Measurements from ENCODE around the gene RNF183. TPM values are rescaled to one million over a fixed set of nuclear protein-coding genes. Genes with fewer than 3 reads are reported as not detected.

The RNF183 gene
- total RNA-seq (2022; extraction: Qiagen RNA extraction): 0.15 TPM in 1 of 5 replicates, not detected in the others

GRCh38 chr9:113302792-113303418 lies at the start of gene RNF183:
Gene RNF183, minus strand, starts transcription at chr9:113303376. Its CDS starts 5,192 bp downstream, at chr9:113298184.

GRCh38 chr9:113349445-113350094 lies 46.4 kb upstream of the RNF183 start, which contains the start of gene BSPRY:
Gene BSPRY, plus strand, starts transcription at chr9:113349541. Its CDS starts 39 bp downstream, at chr9:113349580.

DNA sequence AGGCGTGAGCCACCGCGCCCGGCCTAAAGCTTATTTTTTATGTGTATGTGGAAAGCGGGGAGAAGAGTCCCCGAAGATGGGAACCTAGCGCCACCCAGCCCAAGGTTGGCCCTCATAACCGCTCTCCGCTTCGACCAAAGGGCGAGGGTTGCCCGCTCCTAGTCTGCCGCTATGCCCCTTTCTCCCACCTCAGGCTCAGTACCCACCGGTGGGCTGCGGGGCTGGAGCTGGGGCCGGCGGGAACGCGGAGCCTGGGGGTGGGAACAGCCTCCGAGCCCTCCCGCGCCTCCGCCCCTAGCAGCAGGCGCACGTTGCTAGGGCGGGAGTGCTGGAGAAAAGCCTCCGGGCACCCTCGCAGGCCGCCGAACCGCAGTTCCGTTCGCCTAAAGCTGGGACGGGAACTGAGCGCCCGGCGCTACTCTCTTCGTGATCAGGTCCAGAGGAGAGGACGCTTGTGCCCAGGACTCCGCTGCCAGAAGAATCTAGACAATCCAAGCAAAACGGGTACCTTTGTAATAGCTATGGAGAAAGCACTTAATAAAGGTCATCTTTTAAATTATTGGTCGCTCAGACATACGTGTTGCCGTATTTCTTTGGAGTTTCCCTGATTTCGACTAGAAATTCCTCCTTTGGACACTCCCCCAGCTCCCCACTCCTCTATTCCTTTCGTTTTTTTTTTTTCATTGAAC lies 37.0 kb upstream of the RNF183 start, which contains the start of gene WDR31:
TSS of gene WDR31 (minus strand) at position 265 of the 689 bp plus-strand sequence. CDS start 8,253 bp downstream, outside the sequence.

DNA sequence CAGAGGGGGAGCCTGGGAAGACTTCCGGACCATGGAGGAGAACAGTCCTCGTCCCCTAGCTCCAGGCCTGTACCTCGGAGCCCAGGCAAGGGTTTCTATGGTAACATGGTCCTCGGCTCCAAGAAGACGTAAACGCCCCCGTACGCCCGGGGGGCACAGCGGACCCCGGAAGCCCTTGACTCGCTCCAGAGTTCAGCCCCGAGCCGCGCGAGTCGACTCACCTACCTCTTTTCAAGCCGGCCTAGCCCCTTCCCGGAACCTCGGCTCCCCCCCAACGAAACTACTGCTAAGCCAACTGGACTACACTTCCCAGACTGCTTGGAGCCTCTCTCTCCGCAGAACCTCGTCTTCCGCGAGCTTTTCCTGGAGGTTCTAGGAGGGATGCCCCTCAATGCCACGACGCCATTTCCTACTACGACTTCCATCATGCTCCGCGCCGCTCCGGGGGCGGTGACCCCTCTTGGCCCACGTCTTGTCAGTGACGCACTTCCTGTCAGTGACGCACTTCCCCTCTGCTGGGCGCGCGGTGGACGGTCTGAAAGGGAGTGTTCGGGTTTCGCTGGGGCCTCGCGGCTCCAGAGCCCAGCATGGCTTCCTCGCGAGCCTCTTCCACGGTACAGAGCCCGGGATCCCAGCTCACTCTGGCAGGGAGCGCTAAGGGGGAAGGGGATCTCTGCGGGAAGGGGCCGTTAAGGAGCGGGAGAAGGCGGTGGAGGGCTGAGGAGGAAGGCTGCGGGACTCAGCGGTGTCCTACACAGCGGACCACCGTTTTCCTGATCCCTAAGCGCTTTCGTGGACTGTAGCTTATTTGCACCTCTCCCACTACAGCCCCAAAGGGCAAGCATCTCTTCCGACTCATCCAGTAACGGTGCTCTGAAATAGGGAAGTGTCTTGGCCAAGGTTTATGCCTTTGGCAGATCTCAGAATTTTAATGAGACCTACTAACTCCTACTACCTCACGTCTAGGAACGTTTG lies 27.7 kb downstream of the RNF183 start, which contains the start of the genes CDC26 and PRPF4:
TSS of gene CDC26 (minus strand) at position 416 of the 975 bp plus-strand sequence. CDS start 3,065 bp downstream, outside the sequence.
TSS of gene PRPF4 (plus strand) at position 502 of the 975 bp plus-strand sequence. CDS start at position 588, 86 bp downstream.

Other genes with a start within 250 kb of the RNF183 start
- 1.3 to 2.3 TPM (median 1.6 TPM) in 5 replicates for gene ZFP37, start 246.7 kb downstream of the RNF183 start, total RNA-seq (2022; extraction: Qiagen RNA extraction)
- 7.0 to 7.9 TPM (median 7.3 TPM) in 5 replicates for gene SLC31A2, start 152.4 kb downstream of the RNF183 start, total RNA-seq (2022; extraction: Qiagen RNA extraction)
- 17.1 to 18.6 TPM (median 18.0 TPM) in 5 replicates for gene FKBP15, start 82.1 kb downstream of the RNF183 start, total RNA-seq (2022; extraction: Qiagen RNA extraction)
- 19.1 to 21.7 TPM (median 20.5 TPM) in 5 replicates for gene SLC31A1, start 81.8 kb downstream of the RNF183 start, total RNA-seq (2022; extraction: Qiagen RNA extraction)
- gene CDC26, start 27.8 kb downstream of the RNF183 start, total RNA-seq (2022; extraction: Qiagen RNA extraction): 42.9 to 71.8 TPM (median 48.8 TPM) in 5 replicates
- gene PRPF4, start 27.7 kb downstream of the RNF183 start, total RNA-seq (2022; extraction: Qiagen RNA extraction): 55.1 to 61.9 TPM (median 55.6 TPM) in 5 replicates
- 0.95 to 1.4 TPM (median 1.1 TPM) in 5 replicates for gene WDR31, start 36.9 kb upstream of the RNF183 start, total RNA-seq (2022; extraction: Qiagen RNA extraction)
- gene BSPRY, start 46.2 kb upstream of the RNF183 start, total RNA-seq (2022; extraction: Qiagen RNA extraction): 0.08 to 0.12 TPM (median 0.09 TPM) in 3 of 5 replicates, not detected in the others
- 21.9 to 27.5 TPM (median 25.6 TPM) in 5 replicates for gene HDHD3, start 73.6 kb upstream of the RNF183 start, total RNA-seq (2022; extraction: Qiagen RNA extraction)
- gene ALAD, start 97.9 kb upstream of the RNF183 start, total RNA-seq (2022; extraction: Qiagen RNA extraction): 13.5 to 17.8 TPM (median 15.9 TPM) in 5 replicates
- gene POLE3, start 107.3 kb upstream of the RNF183 start, total RNA-seq (2022; extraction: Qiagen RNA extraction): 108 to 128 TPM (median 112 TPM) in 5 replicates
- 0.53 to 0.88 TPM (median 0.65 TPM) in 5 replicates for gene C9orf43, start 107.4 kb upstream of the RNF183 start, total RNA-seq (2022; extraction: Qiagen RNA extraction)
- 21.7 to 26.2 TPM (median 23.8 TPM) in 5 replicates for gene RGS3, start 160.4 kb upstream of the RNF183 start, total RNA-seq (2022; extraction: Qiagen RNA extraction)

All from A549 treated with CORT108297 at 1 μM for 4 hours (cell line).